Neural progenitor cell (in vitro differentiated cells): Measurements from ENCODE around the gene MTFR1L.

Source experiments
- CTCF ChIP-seq: fragments of 200-600 bp; sonication (generic); IDR thresholded peaks from 2 replicates; pipeline ENCODE4 v1.5.1; 2017; ENCODE audit warnings: antibody characterized with exemption, mild to moderate bottlenecking
- EZH2 ChIP-seq: fragments of 200-600 bp; sonication (generic); IDR thresholded peaks from 2 replicates; pipeline ENCODE4 v1.6.1; 2017; ENCODE audit warnings: antibody characterized with exemption, mild to moderate bottlenecking, moderate library complexity

GRCh38 chr1:25821112-25821476 lies 1.3 kb downstream of the MTFR1L start:
- TF ChIP-seq CTCF (no peak), EZH2 (no peak)
